ENCODE data around the gene MYO1E. TPM values are rescaled to one million over a fixed set of nuclear protein-coding genes. Genes with fewer than 3 reads are reported as not detected.
A peak's percentile ranks its signal among the peaks of the same experiment; 100 is the strongest.

MYO1E gene
- total RNA-seq, 4 donors from 2014 or later, result 55.7 to 147 (median 68.5) TPM

GRCh38 chr15:59178151-59178695 lies 194.4 kb downstream of the MYO1E start:
- no peak for TF ChIP-seq CTCF (IDR thresholded peaks at IDR 0.05)
- no peak for TF ChIP-seq EP300 (IDR thresholded peaks at IDR 0.05)
- no peak for TF ChIP-seq POLR2A (IDR thresholded peaks at IDR 0.05)
- Histone ChIP-seq H3K9me3 (peaks cover 0 to 14% (median 3%) of the 10 kb centered on the region in 4 donors), H3K4me3 (no peak overlapping the region), H3K27me3 (no peaks in the 10 kb centered on the region), H3K4me1 (peaks cover 0 to 14% (median 3%) of the 10 kb centered on the region in 4 donors), H3K27ac (peak overlapping the region in 2 of 4 donors; percentile 70 to 80), H3K36me3 (peaks cover 0 to 67% (median 3%) of the 10 kb centered on the region in 3 donors)
- DNase-seq (ENCODE audit: low spot score in 2 of 2), result no peak
- WGBS, 2 donors, result 83 to 86% methylated on average over 14 to 16 of the region's 16 CpGs

GRCh38 chr15:59177317-59177660 lies 195.4 kb downstream of the MYO1E start:
- DNase-seq (ENCODE audit: low spot score in 2 of 2), result peak in 1 of 2 donors; percentile 31
- Histone ChIP-seq H3K36me3 (peaks cover 0 to 67% (median 3%) of the 10 kb centered on the region in 3 donors), H3K9me3 (peaks cover 0 to 11% (median 3%) of the 10 kb centered on the region in 4 donors), H3K4me3 (no peak overlapping the region), H3K27ac (peak overlapping the region in 2 of 4 donors; percentile 70 to 80), H3K27me3 (no peaks in the 10 kb centered on the region), H3K4me1 (peaks cover 0 to 14% (median 3%) of the 10 kb centered on the region in 4 donors)
- TF ChIP-seq CTCF (IDR thresholded peaks at IDR 0.05), result no peak
- no peak for TF ChIP-seq POLR2A (IDR thresholded peaks at IDR 0.05)
- TF ChIP-seq EP300 (IDR thresholded peaks at IDR 0.05), result peak in 1 of 2 donors; percentile 65
- WGBS, 2 donors, result 77 to 80% methylated on average over 4 of the region's 4 CpGs

DNA sequence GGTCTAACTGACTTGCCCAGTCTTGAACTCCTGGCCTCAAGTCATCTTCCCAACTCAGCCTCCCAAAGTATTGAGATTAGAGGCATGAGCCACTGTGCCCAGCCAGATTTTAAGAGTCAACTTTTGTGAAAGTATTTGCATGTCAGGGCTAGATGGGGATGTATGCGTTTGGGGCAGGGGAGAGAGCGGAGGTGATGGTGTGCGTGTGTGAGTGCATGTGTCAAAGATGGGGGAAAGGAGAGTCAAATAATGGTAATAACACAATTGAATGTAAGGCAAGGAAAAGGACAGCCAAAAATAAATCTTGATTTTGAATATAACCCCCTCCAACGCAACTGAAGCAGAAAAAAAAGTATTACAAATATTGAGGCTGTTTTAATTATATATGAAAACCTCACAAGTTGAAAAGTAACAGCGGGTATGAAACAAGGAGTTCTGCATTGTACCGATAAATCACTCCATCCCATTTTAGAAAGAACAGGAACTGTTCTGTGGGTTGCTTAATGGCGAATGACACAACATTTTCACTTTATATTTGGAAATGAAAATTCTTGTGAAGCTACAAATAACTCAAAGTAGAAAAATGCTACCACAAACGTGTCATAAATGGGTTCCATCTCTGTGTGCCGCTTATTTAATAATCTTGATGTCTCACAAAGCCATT lies 195.9 kb downstream of the MYO1E start:
- no peak for DNase-seq (ENCODE audit: low spot score in 2 of 2)

DNA sequence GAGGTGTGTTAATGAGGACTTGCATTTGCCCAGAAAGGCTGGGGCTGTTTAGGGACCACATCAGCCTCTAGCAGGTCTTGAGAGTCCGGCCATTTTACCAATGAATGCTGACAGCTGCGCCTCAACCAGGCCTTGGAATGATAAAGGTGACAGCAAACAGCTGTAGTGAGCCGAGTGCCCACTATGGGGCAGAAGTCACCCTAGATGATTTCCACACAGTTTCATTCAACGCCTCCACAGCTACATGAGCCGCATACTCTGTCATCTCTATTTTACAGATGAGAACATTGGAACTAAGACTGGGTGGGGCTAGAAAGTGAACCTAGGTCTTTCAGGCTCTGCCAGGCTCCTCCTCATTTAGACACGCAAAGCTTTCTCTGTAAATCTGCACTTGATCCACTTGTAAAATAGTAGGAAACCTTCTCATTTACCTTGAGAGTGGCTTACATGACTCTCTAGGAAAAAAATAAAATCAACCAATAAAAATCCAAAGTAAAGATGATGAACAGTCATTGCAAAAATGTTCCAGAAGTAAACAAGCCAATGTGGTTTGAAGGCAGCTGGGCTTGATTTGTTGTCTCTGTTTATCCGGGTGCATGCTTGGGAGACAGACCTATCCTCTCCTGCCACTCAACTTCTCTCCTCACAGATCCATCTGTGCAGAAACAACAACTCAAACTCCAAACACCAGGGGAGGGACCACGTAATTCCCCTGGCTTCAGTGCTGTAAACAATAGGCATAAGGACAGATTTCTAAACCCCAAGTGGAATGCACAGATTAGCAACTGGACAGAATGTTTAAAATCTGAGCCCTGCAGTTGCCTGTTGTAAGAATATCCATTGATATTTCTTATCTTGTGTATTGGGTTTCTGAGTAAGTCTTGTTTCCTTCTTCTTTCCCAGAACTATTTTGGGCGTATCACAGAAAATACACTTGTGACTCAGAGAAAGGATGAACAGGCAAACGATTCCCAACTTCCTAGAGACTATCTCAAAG lies 197.5 kb downstream of the MYO1E start:
- peak; percentile 28 to 39 for DNase-seq (ENCODE audit: low spot score in 2 of 2)
- TF ChIP-seq POLR2A (IDR thresholded peaks at IDR 0.05) (no peak), CTCF (IDR thresholded peaks at IDR 0.05) (peak; percentile 47 to 67 (median 61))
- peaks cover 0 to 69% (median 0%) of the 10 kb centered on the region in 3 donors for H3K36me3 ChIP-seq
- H3K27ac ChIP-seq, result peak overlapping the region; percentile 14 to 80 (median 56)
- no peaks in the 10 kb centered on the region for H3K27me3 ChIP-seq
- 47 to 48% methylated on average over 10 of the region's 10 CpGs for WGBS, 2 donors
- H3K4me3 ChIP-seq, result no peak overlapping the region
- H3K9me3 ChIP-seq, result no peaks in the 10 kb centered on the region
- H3K4me1 ChIP-seq, result peaks cover 0 to 22% (median 6%) of the 10 kb centered on the region in 4 donors

More for the DNA sequence above, 195.9 kb downstream of the MYO1E start:
- Histone ChIP-seq H3K9me3 (peaks cover 0 to 6% (median 2%) of the 10 kb centered on the region in 4 donors), H3K27me3 (no peaks in the 10 kb centered on the region), H3K36me3 (peaks cover 0 to 67% (median 3%) of the 10 kb centered on the region in 3 donors), H3K27ac (peak overlapping the region in 2 of 4 donors; percentile 70 to 80), H3K4me1 (peaks cover 0 to 14% (median 3%) of the 10 kb centered on the region in 4 donors), H3K4me3 (no peak overlapping the region)
- TF ChIP-seq EP300 (IDR thresholded peaks at IDR 0.05) (no peak), POLR2A (IDR thresholded peaks at IDR 0.05) (no peak), CTCF (IDR thresholded peaks at IDR 0.05) (no peak)
- 82 to 88% methylated on average over 9 of the region's 9 CpGs for WGBS, 2 donors
